Karpas-422 (cell line): Measurements from ENCODE around the gene TRIM8. TPM values are rescaled to one million over a fixed set of nuclear protein-coding genes. Genes with fewer than 3 reads are reported as not detected.
"Not testable (repeated sequence)": the region's sequence is repeated elsewhere in the genome, so short reads cannot be mapped to it uniquely, and the experiment has no call there.

Source experiments
- DNase-seq: peaks from one replicate; pipeline ENCODE4 v3.0.0-alpha.2; 2015
- H2AFZ ChIP-seq: fragments of 200-600 bp; sonication (generic); 2 replicates; pipeline ENCODE4 v1.6.1; 2014; ENCODE audit warnings: antibody characterized with exemption, low read length, mixed read lengths
- H3K27ac ChIP-seq: fragments of 200-600 bp; sonication (generic); 2 replicates; pipeline ENCODE4 v1.5.1; 2014; ENCODE audit warnings: mild to moderate bottlenecking, low read length, moderate library complexity
- H3K27me3 ChIP-seq: fragments of 200-600 bp; sonication (generic); 2 replicates; pipeline ENCODE4 v1.6.1; 2014; ENCODE audit warnings: low read length, mixed read lengths
- H3K36me3 ChIP-seq: fragments of 200-600 bp; sonication (generic); 2 replicates; pipeline ENCODE4 v1.6.1; 2014; ENCODE audit warnings: low read length, mixed read lengths; ENCODE audit not compliant: insufficient read depth
- H3K4me1 ChIP-seq: fragments of 200-600 bp; sonication (generic); 2 replicates; pipeline ENCODE4 v1.6.1; 2014; ENCODE audit warnings: mild to moderate bottlenecking, low read length, mixed read lengths
- H3K4me2 ChIP-seq: fragments of 200-600 bp; sonication (generic); 2 replicates; pipeline ENCODE4 v1.6.1; 2014; ENCODE audit warnings: low read length, low read depth, mild to moderate bottlenecking; ENCODE audit not compliant: poor library complexity, severe bottlenecking
- H3K4me3 ChIP-seq: fragments of 200-600 bp; sonication (generic); 2 replicates; pipeline ENCODE4 v1.5.1; 2014; ENCODE audit warnings: mild to moderate bottlenecking, antibody characterized with exemption, low read length, mixed read lengths
- H3K79me2 ChIP-seq: fragments of 200-600 bp; sonication (generic); 2 replicates; pipeline ENCODE4 v1.6.1; 2014; ENCODE audit warnings: mild to moderate bottlenecking, low read length, mixed read lengths
- H3K9ac ChIP-seq: fragments of 200-600 bp; sonication (generic); 2 replicates; pipeline ENCODE4 v1.6.0; 2014; ENCODE audit warnings: low read length
- H3K9me2 ChIP-seq: fragments of 200-600 bp; sonication (generic), shearing (Covaris generic); replicated peaks from 2 replicates; pipeline ENCODE4 v1.6.0; 2014; ENCODE audit warnings: mild to moderate bottlenecking, low read length, moderate library complexity; ENCODE audit not compliant: insufficient read depth
- H3K9me3 ChIP-seq: fragments of 300-700, 200-600 bp; sonication (generic); 2 replicates; pipeline ENCODE4 v1.6.1; 2014; ENCODE audit warnings: low read length, mixed read lengths
- H4K20me1 ChIP-seq: fragments of 200-600 bp; sonication (generic); 2 replicates; pipeline ENCODE4 v1.6.1; 2014; ENCODE audit warnings: mild to moderate bottlenecking, antibody characterized with exemption, low read length, low read depth; ENCODE audit not compliant: insufficient read depth
- total RNA-seq: library from RNA; depleted of rRNA; stranded (reverse); fragments of >200 nt; shearing (Covaris generic); gene quantifications from 2 replicates; pipeline ENCODE4 v1.2.3, GENCODE V29; 2014; ENCODE audit warnings: low replicate concordance

TRIM8 gene
- total RNA-seq, 1 experiment from 2014 or later = 111 TPM

GRCh38 chr10:102683736-102684135 is 39.5 kb downstream of the TRIM8 start:
- H3K9ac ChIP-seq = no peak overlapping the region
- H4K20me1 ChIP-seq = no peaks in the 10 kb centered on the region
- no peak overlapping the region for H3K4me3 ChIP-seq
- H3K27me3 ChIP-seq = no peaks in the 10 kb centered on the region
- H2AFZ ChIP-seq = no peak overlapping the region
- no peaks in the 10 kb centered on the region for H3K9me2 ChIP-seq
- no peaks in the 10 kb centered on the region for H3K9me3 ChIP-seq
- H3K79me2 ChIP-seq = no peaks in the 10 kb centered on the region
- H3K4me2 ChIP-seq = no peak overlapping the region
- peaks cover 9% of the 10 kb centered on the region for H3K4me1 ChIP-seq
- no peak for DNase-seq
- peaks cover 4% of the 10 kb centered on the region; the same call in 1 of the 2 replicates for H3K36me3 ChIP-seq
- H3K27ac ChIP-seq = no peak overlapping the region

DNA sequence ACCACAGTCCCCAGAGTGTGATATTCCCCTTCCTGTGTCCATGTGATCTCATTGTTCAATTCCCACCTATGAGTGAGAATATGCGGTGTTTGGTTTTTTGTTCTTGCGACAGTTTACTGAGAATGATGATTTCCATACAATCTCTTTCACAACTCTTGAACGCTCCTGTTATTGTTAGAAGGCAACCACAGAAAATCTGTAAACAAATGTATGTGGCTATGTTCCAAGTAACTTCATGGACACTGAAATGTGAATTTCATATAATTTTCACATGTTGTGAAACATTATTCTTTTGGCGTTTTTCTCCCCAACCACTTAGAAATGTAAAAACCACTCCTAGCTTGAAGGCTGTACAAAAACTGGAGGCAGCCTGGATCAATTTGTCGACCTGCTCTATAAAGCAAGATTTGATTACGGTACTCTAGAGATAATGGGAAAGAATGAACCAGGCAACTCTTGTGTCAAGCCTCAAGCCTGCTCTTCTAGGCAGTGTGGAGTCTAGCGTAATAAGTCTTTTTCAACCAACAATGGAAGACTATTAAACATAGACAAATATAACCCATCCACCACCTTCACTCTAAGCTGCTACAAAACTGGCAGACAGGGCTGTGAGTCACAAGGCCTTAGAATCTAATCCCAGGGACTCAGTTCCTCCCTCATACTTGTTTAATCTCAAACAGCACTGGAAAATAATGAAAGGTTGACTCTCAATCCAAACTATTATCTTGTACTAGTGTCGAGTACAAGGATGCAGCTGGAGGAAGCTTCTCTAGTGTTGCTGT is 47.2 kb downstream of the TRIM8 start:
- no peak overlapping the region for H2AFZ ChIP-seq
- H3K36me3 ChIP-seq = peaks cover under 1% of the 10 kb centered on the region; the same call in 1 of the 2 replicates
- H3K4me3 ChIP-seq = no peak overlapping the region
- H3K9ac ChIP-seq = no peak overlapping the region
- no peaks in the 10 kb centered on the region for H3K79me2 ChIP-seq
- DNase-seq = no peak
- H3K4me1 ChIP-seq = no peaks in the 10 kb centered on the region
- no peak overlapping the region for H3K4me2 ChIP-seq
- no peaks in the 10 kb centered on the region for H3K9me3 ChIP-seq
- H3K27ac ChIP-seq = no peak overlapping the region
- H4K20me1 ChIP-seq = no peaks in the 10 kb centered on the region
- H3K27me3 ChIP-seq = no peaks in the 10 kb centered on the region
- no peaks in the 10 kb centered on the region for H3K9me2 ChIP-seq

DNA sequence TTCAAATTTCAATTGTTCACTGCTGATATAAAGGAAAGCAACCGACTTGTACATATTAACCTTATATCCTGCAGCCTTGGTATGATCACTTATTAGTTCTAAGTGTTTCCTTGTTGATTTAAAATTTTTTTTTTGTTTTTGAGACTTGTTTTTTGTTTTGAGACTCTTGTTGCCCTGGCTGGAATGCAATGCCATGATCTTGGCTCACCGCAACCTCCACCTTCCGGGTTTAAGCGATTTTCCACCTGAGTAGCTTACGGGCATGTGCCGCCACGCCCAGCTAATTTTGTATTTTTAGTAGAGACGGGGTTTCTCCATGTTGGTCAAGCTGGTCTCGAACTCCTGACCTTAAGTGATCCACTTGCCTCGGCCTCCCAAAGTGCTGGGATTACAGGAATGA is 51.1 kb downstream of the TRIM8 start:
- not testable (repeated sequence) for H3K9me3 ChIP-seq, H2AFZ ChIP-seq, H3K9me2 ChIP-seq, DNase-seq, H3K9ac ChIP-seq, H3K27ac ChIP-seq, H3K4me3 ChIP-seq, H3K27me3 ChIP-seq, H3K79me2 ChIP-seq, H3K4me1 ChIP-seq, H4K20me1 ChIP-seq, H3K4me2 ChIP-seq
- peaks cover 12% of the 10 kb centered on the region for H3K36me3 ChIP-seq

DNA sequence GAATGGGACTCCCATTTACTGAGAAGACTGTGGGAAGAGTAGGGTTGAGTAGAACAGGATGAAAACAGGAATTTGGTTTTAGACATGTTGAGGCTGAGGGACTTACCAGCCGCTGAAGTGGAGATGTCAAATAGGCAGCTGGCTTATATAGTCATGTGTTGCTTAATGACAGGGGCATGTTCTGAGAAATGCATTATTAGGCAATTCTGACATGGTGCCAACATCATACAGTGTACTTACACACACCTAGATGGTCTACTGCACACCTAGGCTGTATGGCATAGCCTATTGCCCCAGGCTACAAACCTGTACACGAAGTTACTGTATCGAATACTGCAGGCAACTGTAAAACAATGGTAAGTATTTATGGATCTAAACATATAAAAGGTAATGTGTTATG is 52.5 kb downstream of the TRIM8 start:
- Histone ChIP-seq H3K9ac (no peak overlapping the region), H3K4me2 (no peak overlapping the region), H3K4me3 (no peak overlapping the region), H3K9me2 (no peaks in the 10 kb centered on the region), H3K9me3 (no peaks in the 10 kb centered on the region), H3K27me3 (no peaks in the 10 kb centered on the region), H3K27ac (no peak overlapping the region), H3K4me1 (peaks cover 13% of the 10 kb centered on the region), H4K20me1 (no peaks in the 10 kb centered on the region), H2AFZ (no peak overlapping the region), H3K79me2 (0 out of 2 replicates have a peak, but pooled peaks cover 6% of the 10 kb centered on the region), H3K36me3 (peaks cover 12% of the 10 kb centered on the region)
- no peak for DNase-seq

DNA sequence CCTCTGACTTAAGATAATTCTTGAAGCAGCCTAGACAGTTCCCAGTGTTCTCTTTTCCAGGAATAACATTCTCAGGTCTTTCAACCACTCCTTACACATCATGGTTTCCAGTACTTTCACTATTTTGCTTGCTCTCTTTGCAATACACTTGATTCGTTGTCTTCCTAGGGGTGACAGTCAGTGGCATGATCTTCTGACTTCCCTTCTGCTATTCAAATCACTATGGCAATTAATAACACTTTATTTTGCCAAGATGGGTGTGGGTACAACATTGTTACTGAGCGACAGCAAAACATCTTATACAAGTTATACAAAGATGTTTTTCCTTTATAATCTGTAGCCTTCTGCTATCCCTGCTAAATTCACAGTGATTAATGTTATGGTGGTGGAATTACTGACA is 54.6 kb downstream of the TRIM8 start:
- Histone ChIP-seq H3K9me3 (no peaks in the 10 kb centered on the region), H3K4me2 (no peak overlapping the region), H3K4me1 (peaks cover 18% of the 10 kb centered on the region), H3K27me3 (no peaks in the 10 kb centered on the region), H2AFZ (no peak overlapping the region), H3K27ac (no peak overlapping the region), H4K20me1 (no peaks in the 10 kb centered on the region), H3K36me3 (peaks cover 12% of the 10 kb centered on the region), H3K79me2 (peaks cover 15% of the 10 kb centered on the region), H3K9me2 (no peaks in the 10 kb centered on the region), H3K9ac (no peak overlapping the region), H3K4me3 (no peak overlapping the region)
- DNase-seq = no peak

GRCh38 chr10:102701272-102701671 is 57.0 kb downstream of the TRIM8 start:
- Histone ChIP-seq H3K4me1 (peaks cover 35% of the 10 kb centered on the region), H3K4me2 (no peak overlapping the region), H3K36me3 (peaks cover 12% of the 10 kb centered on the region), H3K4me3 (no peak overlapping the region), H3K9me2 (no peaks in the 10 kb centered on the region), H3K9ac (0 out of 2 replicates have a peak overlapping the region, but pooled peaks have one; percentile 4), H3K79me2 (peaks cover 36% of the 10 kb centered on the region), H2AFZ (no peak overlapping the region), H3K27me3 (no peaks in the 10 kb centered on the region), H3K27ac (peak overlapping the region; percentile 49; the same call in 1 of the 2 replicates), H4K20me1 (no peaks in the 10 kb centered on the region), H3K9me3 (no peaks in the 10 kb centered on the region)
- no peak for DNase-seq

DNA sequence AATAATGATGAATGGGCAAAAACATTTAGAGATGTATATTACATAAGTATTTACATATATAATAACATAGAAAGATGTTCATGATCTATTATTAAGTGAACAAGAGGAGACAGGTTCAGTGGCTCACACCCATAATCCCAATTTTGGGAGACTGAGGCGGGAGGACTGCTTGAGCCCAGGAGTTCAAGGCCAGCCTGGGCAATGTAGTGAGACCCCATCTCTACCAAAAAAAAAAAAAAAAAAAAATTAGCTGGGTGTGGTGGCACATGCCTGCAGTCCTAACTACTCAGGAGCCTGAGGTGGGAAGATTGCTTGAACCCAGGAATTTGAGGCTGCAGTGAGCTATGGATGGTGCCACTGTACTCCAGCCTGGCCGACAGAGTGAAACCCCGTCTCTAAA is 57.5 kb downstream of the TRIM8 start:
- no peaks in the 10 kb centered on the region for H3K9me2 ChIP-seq
- H4K20me1 ChIP-seq = no peaks in the 10 kb centered on the region
- no peak overlapping the region for H3K4me3 ChIP-seq
- H3K9me3 ChIP-seq = no peaks in the 10 kb centered on the region
- no peak overlapping the region for H2AFZ ChIP-seq
- no peak overlapping the region for H3K4me2 ChIP-seq
- H3K4me1 ChIP-seq = peaks cover 41% of the 10 kb centered on the region
- H3K36me3 ChIP-seq = peaks cover 10% of the 10 kb centered on the region; the same call in 1 of the 2 replicates
- no peak overlapping the region for H3K9ac ChIP-seq
- H3K27me3 ChIP-seq = no peaks in the 10 kb centered on the region
- DNase-seq = no peak
- peaks cover 41% of the 10 kb centered on the region for H3K79me2 ChIP-seq
- H3K27ac ChIP-seq = peak overlapping the region; percentile 49; the same call in 1 of the 2 replicates

- H3K79me2 ChIP-seq = peaks cover 51% of the 10 kb centered on the region
- H2AFZ ChIP-seq = no peak overlapping the region
- no peak for DNase-seq
These were observed 58.5 kb downstream of the TRIM8 start for GRCh38 chr10:102702742-102703141.

More at GRCh38 chr10:102702742-102703141, 58.5 kb downstream of the TRIM8 start:
- no peak overlapping the region for H3K9ac ChIP-seq
- no peak overlapping the region for H3K4me2 ChIP-seq
- H3K9me2 ChIP-seq = no peaks in the 10 kb centered on the region
- H3K4me1 ChIP-seq = peaks cover 50% of the 10 kb centered on the region
- peak overlapping the region; percentile 53 for H3K27ac ChIP-seq
- no peaks in the 10 kb centered on the region for H3K27me3 ChIP-seq
- no peaks in the 10 kb centered on the region for H3K9me3 ChIP-seq
- H4K20me1 ChIP-seq = no peaks in the 10 kb centered on the region
- H3K4me3 ChIP-seq = no peak overlapping the region
- peaks cover 5% of the 10 kb centered on the region; the same call in 1 of the 2 replicates for H3K36me3 ChIP-seq
